ENCODE results near the gene HTRA1.

HTRA1 gene

GRCh38 chr10:122537545-122537944 lies 76.2 kb downstream of the HTRA1 start:
- Mint-ChIP-seq H3K4me3 (no peak overlapping the region), H3K27me3 (ENCODE audit: low read depth) (peaks cover 8% of the 10 kb centered on the region), H3K27ac (no peak overlapping the region), H3K36me3 (ENCODE audit: low read depth) (no peaks in the 10 kb centered on the region), H3K4me1 (no peaks in the 10 kb centered on the region), H3K9me3 (no peaks in the 10 kb centered on the region)
- TF ChIP-seq CTCF (IDR thresholded peaks at IDR 0.05; ENCODE audit: unreplicated experiment in 3 of 3): no peak

- Mint-ChIP-seq H3K27me3 (ENCODE audit: low read depth) (peaks cover 12% of the 10 kb centered on the region), H3K4me1 (no peaks in the 10 kb centered on the region), H3K27ac (no peak overlapping the region), H3K4me3 (no peak overlapping the region), H3K36me3 (ENCODE audit: low read depth) (no peaks in the 10 kb centered on the region), H3K9me3 (no peaks in the 10 kb centered on the region)
- TF ChIP-seq CTCF (IDR thresholded peaks at IDR 0.05; ENCODE audit: unreplicated experiment in 3 of 3): no peak
Measured at GRCh38 chr10:122541541-122542002, 80.2 kb downstream of the HTRA1 start.

GRCh38 chr10:122543676-122544445 lies 82.5 kb downstream of the HTRA1 start:
- Mint-ChIP-seq H3K27me3 (ENCODE audit: low read depth) (peaks cover 8% of the 10 kb centered on the region), H3K9me3 (no peaks in the 10 kb centered on the region), H3K4me1 (no peaks in the 10 kb centered on the region), H3K27ac (no peak overlapping the region), H3K36me3 (ENCODE audit: low read depth) (no peaks in the 10 kb centered on the region), H3K4me3 (no peak overlapping the region)
- TF ChIP-seq CTCF (IDR thresholded peaks at IDR 0.05; ENCODE audit: unreplicated experiment in 3 of 3): no peak

GRCh38 chr10:122544493-122544892 lies 83.1 kb downstream of the HTRA1 start:
- Mint-ChIP-seq H3K27me3 (ENCODE audit: low read depth) (peaks cover 8% of the 10 kb centered on the region), H3K4me1 (no peaks in the 10 kb centered on the region), H3K9me3 (no peaks in the 10 kb centered on the region), H3K4me3 (no peak overlapping the region), H3K27ac (no peak overlapping the region), H3K36me3 (ENCODE audit: low read depth) (no peaks in the 10 kb centered on the region)
- TF ChIP-seq CTCF (IDR thresholded peaks at IDR 0.05; ENCODE audit: unreplicated experiment in 3 of 3): no peak

- Mint-ChIP-seq H3K27ac (no peak overlapping the region), H3K4me1 (no peaks in the 10 kb centered on the region), H3K4me3 (no peak overlapping the region), H3K27me3 (ENCODE audit: low read depth) (peaks cover 5% of the 10 kb centered on the region), H3K36me3 (ENCODE audit: low read depth) (no peaks in the 10 kb centered on the region), H3K9me3 (no peaks in the 10 kb centered on the region)
- TF ChIP-seq CTCF (IDR thresholded peaks at IDR 0.05; ENCODE audit: unreplicated experiment in 3 of 3): no peak
Measured at GRCh38 chr10:122546242-122546641, 84.9 kb downstream of the HTRA1 start.

All from nephron (organoid).